Measurements from ENCODE around the gene MFSD6. TPM values are rescaled to one million over a fixed set of nuclear protein-coding genes. Genes with fewer than 3 reads are reported as not detected.

Gene MFSD6
- polyA plus RNA-seq, 3 donors, result 8.8 to 15.7 (median 12.9) TPM

- no peak for DNase-seq
- H2AFZ ChIP-seq (ENCODE audit: insufficient read depth, low read depth, low read length, poor library complexity, severe bottlenecking), result no peak overlapping the region
- no peaks in the 10 kb centered on the region for H3K9me3 ChIP-seq (replicated peaks in 1 of 2; ENCODE audit: control insufficient read depth in 1 of 2, insufficient read depth in 1 of 2, low read length in 2 of 2)
- H3K36me3 ChIP-seq (replicated peaks in 1 of 2; ENCODE audit: control insufficient read depth in 1 of 2, insufficient read depth in 2 of 2, low read length in 2 of 2), result peaks cover 71 to 93% of the 10 kb centered on the region in 2 donors
- Mint-ChIP-seq H3K27me3 (ENCODE audit: low read depth in 3 of 3) (peaks cover 0 to 1% (median 0%) of the 10 kb centered on the region in 3 donors), H3K9me3 (no peaks in the 10 kb centered on the region), H3K4me3 (no peak overlapping the region), H3K36me3 (peaks cover 68 to 70% of the 10 kb centered on the region in 2 donors), H3K27ac (no peak overlapping the region), H3K4me1 (no peaks in the 10 kb centered on the region)
- H4K20me1 ChIP-seq (ENCODE audit: insufficient read depth, low read length), result no peaks in the 10 kb centered on the region
- no CpG with 5 or more reads among the region's 3 CpGs for WGBS (ENCODE audit: insufficient coverage)
- no peak for TF ChIP-seq CTCF (IDR thresholded peaks at IDR 0.05)
- H3K4me2 ChIP-seq (replicated peaks; ENCODE audit: extremely low read depth, low read length, poor library complexity, severe bottlenecking), result no peak overlapping the region
- H3K4me3 ChIP-seq (replicated peaks in 1 of 3; ENCODE audit: low read depth in 2 of 3, low read length in 3 of 3), result no peak overlapping the region
- H3K27ac ChIP-seq (ENCODE audit: low read depth in 1 of 2, low read length in 2 of 2), result peak overlapping the region in 1 of 2 donors; percentile 4
- H3K27me3 ChIP-seq (ENCODE audit: control insufficient read depth in 2 of 2, insufficient read depth in 2 of 2, low read length in 2 of 2), result no peaks in the 10 kb centered on the region
- intact Hi-C loops (cut with micrococcal nuclease), result no loop called here
- no peaks in the 10 kb centered on the region for H3K79me2 ChIP-seq (ENCODE audit: insufficient read depth, low read length)
- H3K9ac ChIP-seq (ENCODE audit: insufficient read depth, low read length, poor library complexity, severe bottlenecking), result no peak overlapping the region
- H3K4me1 ChIP-seq (ENCODE audit: control insufficient read depth in 1 of 2, insufficient read depth in 2 of 2, low read length in 2 of 2), result no peaks in the 10 kb centered on the region
Observed at GRCh38 chr2:190501702-190502407, 93.7 kb downstream of the MFSD6 start.

- Histone ChIP-seq H3K36me3 (replicated peaks in 1 of 2; ENCODE audit: control insufficient read depth in 1 of 2, insufficient read depth in 2 of 2, low read length in 2 of 2) (peaks cover 65 to 94% of the 10 kb centered on the region in 2 donors), H3K27ac (ENCODE audit: low read depth in 1 of 2, low read length in 2 of 2) (peak overlapping the region in 1 of 2 donors; percentile 32), H3K79me2 (ENCODE audit: insufficient read depth, low read length) (no peaks in the 10 kb centered on the region), H3K9me3 (replicated peaks in 1 of 2; ENCODE audit: control insufficient read depth in 1 of 2, insufficient read depth in 1 of 2, low read length in 2 of 2) (no peaks in the 10 kb centered on the region), H3K9ac (ENCODE audit: insufficient read depth, low read length, poor library complexity, severe bottlenecking) (no peak overlapping the region), H3K4me3 (replicated peaks in 1 of 3; ENCODE audit: low read depth in 2 of 3, low read length in 3 of 3) (no peak overlapping the region), H3K4me1 (ENCODE audit: control insufficient read depth in 1 of 2, insufficient read depth in 2 of 2, low read length in 2 of 2) (no peaks in the 10 kb centered on the region), H3K4me2 (replicated peaks; ENCODE audit: extremely low read depth, low read length, poor library complexity, severe bottlenecking) (no peak overlapping the region), H2AFZ (ENCODE audit: insufficient read depth, low read depth, low read length, poor library complexity, severe bottlenecking) (no peak overlapping the region), H3K27me3 (ENCODE audit: control insufficient read depth in 2 of 2, insufficient read depth in 2 of 2, low read length in 2 of 2) (no peaks in the 10 kb centered on the region), H4K20me1 (ENCODE audit: insufficient read depth, low read length) (no peaks in the 10 kb centered on the region)
- Mint-ChIP-seq H3K9me3 (no peaks in the 10 kb centered on the region), H3K4me1 (no peaks in the 10 kb centered on the region), H3K36me3 (peaks cover 66 to 67% of the 10 kb centered on the region in 2 donors), H3K27me3 (ENCODE audit: low read depth in 3 of 3) (peaks cover 0 to 1% (median 0%) of the 10 kb centered on the region in 3 donors), H3K27ac (peak overlapping the region in 1 of 7 donors; percentile 46), H3K4me3 (no peak overlapping the region)
- intact Hi-C loops (cut with micrococcal nuclease), result no loop called here
- WGBS (ENCODE audit: insufficient coverage), result no CpG with 5 or more reads among the region's 3 CpGs
- TF ChIP-seq CTCF (IDR thresholded peaks at IDR 0.05), result no peak
- no peak for DNase-seq
Observed at GRCh38 chr2:190503088-190503487, 94.9 kb downstream of the MFSD6 start.
